ENCODE measurements around the gene GPR153. TPM values are rescaled to one million over a fixed set of nuclear protein-coding genes. Genes with fewer than 3 reads are reported as not detected.

GPR153 gene
- polyA plus RNA-seq, 1 of the 3 experiments (the other 2 are of a cell fraction): 6.6 TPM

GRCh38 chr1:6199298-6200187 lies 61.4 kb downstream of the GPR153 start, which contains the start of gene RPL22 (continued):
- peak; percentile 91 for TF ChIP-seq CHD2 (IDR thresholded peaks at IDR 0.05; ENCODE audit: low read length, partially characterized antibody)
- TF ChIP-seq FOSL2 (IDR thresholded peaks at IDR 0.05; ENCODE audit: borderline replicate concordance, low read depth): no peak
- peak; percentile 76 for TF ChIP-seq ELF1 (IDR thresholded peaks at IDR 0.05)
- no peak for TF ChIP-seq TEAD4 (IDR thresholded peaks at IDR 0.05; ENCODE audit: borderline replicate concordance, insufficient read depth)
- TF ChIP-seq RXRA (IDR thresholded peaks at IDR 0.05; ENCODE audit: borderline replicate concordance, low read depth): no peak
- no peak for TF ChIP-seq SMC3 (IDR thresholded peaks at IDR 0.05; ENCODE audit: low read depth, low read length)
- no peak for TF ChIP-seq RFX5 (IDR thresholded peaks at IDR 0.05; ENCODE audit: low read length)
- no peak for TF ChIP-seq EZH2phosphoT487 (IDR thresholded peaks at IDR 0.05; ENCODE audit: borderline replicate concordance, low read depth)
- no peak for TF ChIP-seq PBX3 (IDR thresholded peaks at IDR 0.05)
- TF ChIP-seq IRF3 (IDR thresholded peaks at IDR 0.05; ENCODE audit: low read depth, low read length): 0 out of 2 replicates have a peak, but pooled peaks have one; percentile 19
- no peak for TF ChIP-seq JUND (IDR thresholded peaks at IDR 0.05)

- ChIA-PET POLR2A (interaction anchor here (1.6 kb wide), 1 partner anchor 10 kb away, joined by 3 read pairs; no protein-coding TSS in a partner anchor), CTCF (interaction anchor here (1.0 to 6.8 kb wide), 9 partner anchors 10 to 144 kb away, joined by 3 to 52 read pairs (median 5); no protein-coding TSS in a partner anchor)
- Histone ChIP-seq H3F3A (replicated peaks; ENCODE audit: insufficient read depth) (peaks cover 5% of the 10 kb centered on the region), H3K79me2 (ENCODE audit: insufficient read depth) (peaks cover 62% of the 10 kb centered on the region), H3K4me2 (peak overlapping the region; percentile 76), H2AFZ (ENCODE audit: low read depth) (no peak overlapping the region), H3K4me1 (ENCODE audit: control insufficient read depth in 1 of 2, insufficient read depth in 2 of 2, low read depth in 1 of 2, low read length in 1 of 2) (peaks cover 8 to 17% of the 10 kb centered on the region in 2 experiments; a peak in 3 of 4 replicates), H3K27ac (ENCODE audit: low read depth in 2 of 2, low read length in 1 of 2) (peak overlapping the region; percentile 71 to 74), H3K9ac (peak overlapping the region; percentile 98), H3K9me3 (no peaks in the 10 kb centered on the region), H4K20me1 (ENCODE audit: insufficient read depth) (peaks cover 44% of the 10 kb centered on the region), H3K36me3 (replicated peaks in 1 of 2; ENCODE audit: control insufficient read depth in 1 of 2, insufficient read depth in 2 of 2, low read length in 1 of 2) (peaks cover 17 to 37% of the 10 kb centered on the region in 2 experiments), H3K4me3 (ENCODE audit: low read depth in 2 of 2, low read length in 1 of 2) (peak overlapping the region; percentile 84 to 87), H3K9me2 (no peaks in the 10 kb centered on the region), H3K27me3 (ENCODE audit: insufficient read depth) (no peaks in the 10 kb centered on the region)
- WGBS (ENCODE audit: low lambda C conversion rate): under 1% methylated on average over 21 of the region's 31 CpGs
- DNase-seq: no peak
- TF ChIP-seq SMC3 (IDR thresholded peaks at IDR 0.05; ENCODE audit: low read depth, low read length) (no peak), NRF1 (IDR thresholded peaks at IDR 0.05; ENCODE audit: low read depth, low read length) (no peak), MXI1 (IDR thresholded peaks at IDR 0.05; ENCODE audit: low read depth, low read length) (peak; percentile 6; the same call in 1 of the 2 replicates)
These were observed 62.1 kb downstream of the GPR153 start for GRCh38 chr1:6198646-6199297.

Data from SK-N-SH (cell line).